Smooth muscle cell (in vitro differentiated cells): ENCODE data around the gene MTA2. TPM values are rescaled to one million over a fixed set of nuclear protein-coding genes. Genes with fewer than 3 reads are reported as not detected.

Source experiments
- DNase-seq: peaks from one replicate; lab custom pipeline; 2025; ENCODE audit not compliant: unreplicated experiment; lab: John Stamatoyannopoulos, UW
- H2AFZ ChIP-seq: fragments of 200-600 bp; sonication (generic); 2 replicates; pipeline ENCODE4 v1.6.0; 2016; ENCODE audit warnings: antibody characterized with exemption, low read depth, mild to moderate bottlenecking
- H3F3A ChIP-seq: fragments of 200-600 bp; sonication (generic); 2 replicates; pipeline ENCODE4 v1.6.0; 2017; ENCODE audit warnings: antibody characterized with exemption, low read depth
- H3K27ac ChIP-seq: fragments of 200-600 bp; sonication (generic); 2 replicates; pipeline ENCODE4 v1.5.1; 2016; ENCODE audit warnings: low read depth, mild to moderate bottlenecking
- H3K27me3 ChIP-seq: fragments of 200-600 bp; sonication (generic); 2 replicates; pipeline ENCODE4 v1.6.1; 2016; ENCODE audit warnings: low read depth, mild to moderate bottlenecking
- H3K36me3 ChIP-seq: fragments of 200-600 bp; sonication (generic); 2 replicates; pipeline ENCODE4 v1.5.1; 2016; ENCODE audit warnings: low read depth
- H3K4me1 ChIP-seq: fragments of 200-600 bp; sonication (generic); 2 replicates; pipeline ENCODE4 v1.5.1; 2016; ENCODE audit warnings: low read depth
- H3K4me2 ChIP-seq: fragments of 200-600 bp; sonication (generic); 2 replicates; pipeline ENCODE4 v1.6.0; 2016; ENCODE audit warnings: mild to moderate bottlenecking
- H3K4me3 ChIP-seq: fragments of 200-600 bp; sonication (generic); 2 replicates; pipeline ENCODE4 v1.5.1; 2016; ENCODE audit warnings: mild to moderate bottlenecking
- H3K79me2 ChIP-seq: fragments of 200-600 bp; sonication (generic); 2 replicates; pipeline ENCODE4 v1.6.0; 2016; ENCODE audit warnings: low read depth, mild to moderate bottlenecking
- H3K9ac ChIP-seq: fragments of 200-600 bp; sonication (generic); 2 replicates; pipeline ENCODE4 v1.6.0; 2016; ENCODE audit warnings: low read depth
- H3K9me3 ChIP-seq: fragments of 200-600 bp; sonication (generic); replicated peaks from 2 replicates; pipeline ENCODE4 v1.5.1; 2016; ENCODE audit warnings: low read depth
- H4K20me1 ChIP-seq: fragments of 200-600 bp; sonication (generic); 2 replicates; pipeline ENCODE4 v1.6.0; 2016; ENCODE audit warnings: low read depth
- CTCF ChIP-seq: fragments of 200-600 bp; sonication (generic); IDR thresholded peaks from 2 replicates; pipeline ENCODE4 v1.5.1; 2017; ENCODE audit warnings: borderline replicate concordance, mild to moderate bottlenecking, antibody characterized with exemption; ENCODE audit not compliant: insufficient read depth, poor library complexity, severe bottlenecking
- WGBS: methylation state at CpG from one replicate; pipeline ENCODE4 v1.1.7; 2016; ENCODE audit warnings: low lambda C conversion rate; 5-methylcytosine and 5-hydroxymethylcytosine counted together
- polyA plus RNA-seq: library from polyadenylated mRNA; unstranded; fragments of >200 nt; fragmentation: Nextera tagmentation; extraction: Ambion mirVana; gene quantifications from 2 replicates; pipeline ENCODE4 v1.2.1, GENCODE V29; 2016
- total RNA-seq: library from RNA; depleted of rRNA; stranded (reverse); fragments of >200 nt; gene quantifications from 2 replicates; pipeline ENCODE4 v1.2.3, GENCODE V29; 2014

MTA2 gene
- total and polyA plus RNA-seq, 2 experiments from 2014 or later: 22.7 to 65.9 TPM

DNA sequence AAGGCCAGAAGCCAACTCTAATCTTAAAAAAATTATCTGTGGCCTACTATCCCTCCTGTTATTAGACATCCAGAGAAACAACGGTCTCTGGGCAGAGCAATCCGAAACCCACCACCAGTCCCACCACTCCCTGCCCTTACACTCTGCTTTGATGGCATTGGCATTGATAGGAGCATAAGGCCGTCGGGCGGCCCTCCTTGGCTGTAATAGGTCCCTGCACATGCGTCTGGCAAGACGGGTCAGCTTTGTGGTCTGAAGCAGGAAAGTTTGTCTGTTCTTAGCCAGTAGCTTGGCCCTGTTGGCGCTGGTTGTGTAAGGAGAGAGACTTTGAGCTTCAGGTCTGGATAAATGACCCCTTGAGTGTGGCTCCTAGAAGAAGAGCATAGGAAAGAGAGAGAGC is 6.5 kb downstream of the MTA2 start:
- H4K20me1 ChIP-seq: peaks cover 22% of the 10 kb centered on the region
- no peak for DNase-seq
- no peak overlapping the region for H2AFZ ChIP-seq
- peaks cover 24% of the 10 kb centered on the region for H3K79me2 ChIP-seq
- H3K27ac ChIP-seq: no peak overlapping the region
- no peak for TF ChIP-seq CTCF
- no peaks in the 10 kb centered on the region for H3K9me3 ChIP-seq
- H3K4me3 ChIP-seq: no peak overlapping the region
- peaks cover 14% of the 10 kb centered on the region for H3F3A ChIP-seq
- H3K36me3 ChIP-seq: no peaks in the 10 kb centered on the region
- no peak overlapping the region for H3K9ac ChIP-seq
- WGBS: 95% methylated on average over 8 of the region's 8 CpGs
- no peak overlapping the region for H3K4me2 ChIP-seq
- no peaks in the 10 kb centered on the region for H3K27me3 ChIP-seq
- peaks cover 9% of the 10 kb centered on the region for H3K4me1 ChIP-seq

GRCh38 chr11:62593434-62594044 is 8.1 kb downstream of the MTA2 start:
- Histone ChIP-seq H3F3A (peaks cover 14% of the 10 kb centered on the region), H3K79me2 (peaks cover 20% of the 10 kb centered on the region), H3K9ac (no peak overlapping the region), H2AFZ (no peak overlapping the region), H3K4me1 (no peaks in the 10 kb centered on the region), H3K4me3 (no peak overlapping the region), H3K36me3 (no peaks in the 10 kb centered on the region), H4K20me1 (peaks cover 8% of the 10 kb centered on the region), H3K27me3 (no peaks in the 10 kb centered on the region), H3K27ac (no peak overlapping the region), H3K9me3 (no peaks in the 10 kb centered on the region), H3K4me2 (no peak overlapping the region)
- 72% methylated on average over 13 of the region's 13 CpGs for WGBS
- TF ChIP-seq CTCF: peak; percentile 45
- DNase-seq: no peak

DNA sequence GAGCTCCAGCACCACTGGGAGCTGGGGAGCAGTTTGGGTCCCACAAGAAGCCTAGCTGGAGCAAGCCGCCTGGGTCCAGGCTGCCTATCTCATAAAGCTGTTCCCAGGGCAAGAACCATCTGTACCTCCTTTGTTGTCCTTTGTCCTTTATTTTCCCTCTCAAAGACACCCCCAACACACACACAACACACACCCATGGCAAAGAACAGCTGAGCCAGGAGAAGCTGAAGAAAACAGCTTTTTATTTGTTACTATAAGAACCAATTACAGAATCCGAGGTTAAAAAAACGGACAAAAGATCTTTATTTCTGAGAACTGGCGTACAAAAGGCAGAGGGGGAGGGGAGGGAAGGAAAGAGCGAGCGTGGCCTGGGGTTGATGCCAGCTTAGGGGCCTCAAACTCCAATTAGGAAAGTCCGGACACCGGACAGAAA is 8.7 kb downstream of the MTA2 start:
- Histone ChIP-seq H3K27ac (peak overlapping the region; percentile 90), H4K20me1 (peaks cover 4% of the 10 kb centered on the region), H3K9me3 (no peaks in the 10 kb centered on the region), H3K9ac (no peak overlapping the region), H3K36me3 (no peaks in the 10 kb centered on the region), H3K4me2 (no peak overlapping the region), H3F3A (peaks cover 14% of the 10 kb centered on the region), H3K4me3 (no peak overlapping the region), H3K79me2 (peaks cover 15% of the 10 kb centered on the region), H3K4me1 (no peaks in the 10 kb centered on the region), H3K27me3 (no peaks in the 10 kb centered on the region), H2AFZ (no peak overlapping the region)
- no peak for TF ChIP-seq CTCF
- 88% methylated on average over 6 of the region's 8 CpGs for WGBS
- DNase-seq: no peak
